Tibial nerve (tissue), 4 donors: ENCODE data around the gene GMPS.

Source experiments
- EP300 ChIP-seq, 2 donors: sonication (generic); formaldehyde crosslinking; IDR thresholded peaks; one replicate each; pipeline ENCODE4 v1.6.1; 2017; ENCODE audit warnings: antibody characterized with exemption in 2 of 2, mild to moderate bottlenecking in 1 of 2
- POLR2A ChIP-seq, 2 donors: fragments of 450-650 bp; IDR thresholded peaks; one replicate each; pipeline ENCODE4 v1.6.1; 2017; ENCODE audit warnings: antibody characterized with exemption in 2 of 2, mild to moderate bottlenecking in 2 of 2, moderate library complexity in 2 of 2
- TF ChIP-seq, protein P1 (sequence below), 5 experiments: fragments of 200-600 bp in 3 of 5; fragments of 450-650 bp in 2 of 5; sonication (generic) in 3 of 5; IDR thresholded peaks; one replicate each; pipeline ENCODE4 v1.5.1; 2016 to 2019; ENCODE audit warnings: antibody characterized with exemption in 5 of 5, mild to moderate bottlenecking in 3 of 5, moderate library complexity in 2 of 5

DNA sequence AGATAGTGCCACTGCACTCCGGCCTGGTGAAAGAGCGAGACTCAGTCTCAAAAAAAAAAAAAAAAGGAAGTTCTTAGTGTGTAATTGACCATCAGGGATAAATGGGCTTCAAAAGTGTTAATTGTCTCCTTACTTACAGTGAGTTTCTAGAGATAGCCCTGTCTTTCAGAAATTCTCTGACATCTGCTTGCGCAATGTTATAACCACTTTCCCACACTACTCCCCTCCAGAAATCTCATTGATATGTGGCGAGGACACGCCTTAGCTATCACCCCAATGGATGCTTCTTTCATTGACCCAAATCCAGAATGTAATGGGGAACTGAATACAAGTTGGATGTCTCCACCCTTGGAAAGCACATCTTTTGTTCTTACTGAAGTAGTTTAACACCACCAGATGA, 70.9 kb downstream of the GMPS start:
- TF ChIP-seq POLR2A (IDR thresholded peaks at IDR 0.05) (no peak), EP300 (IDR thresholded peaks at IDR 0.05) (no peak)
- TF ChIP-seq, protein P1, sequence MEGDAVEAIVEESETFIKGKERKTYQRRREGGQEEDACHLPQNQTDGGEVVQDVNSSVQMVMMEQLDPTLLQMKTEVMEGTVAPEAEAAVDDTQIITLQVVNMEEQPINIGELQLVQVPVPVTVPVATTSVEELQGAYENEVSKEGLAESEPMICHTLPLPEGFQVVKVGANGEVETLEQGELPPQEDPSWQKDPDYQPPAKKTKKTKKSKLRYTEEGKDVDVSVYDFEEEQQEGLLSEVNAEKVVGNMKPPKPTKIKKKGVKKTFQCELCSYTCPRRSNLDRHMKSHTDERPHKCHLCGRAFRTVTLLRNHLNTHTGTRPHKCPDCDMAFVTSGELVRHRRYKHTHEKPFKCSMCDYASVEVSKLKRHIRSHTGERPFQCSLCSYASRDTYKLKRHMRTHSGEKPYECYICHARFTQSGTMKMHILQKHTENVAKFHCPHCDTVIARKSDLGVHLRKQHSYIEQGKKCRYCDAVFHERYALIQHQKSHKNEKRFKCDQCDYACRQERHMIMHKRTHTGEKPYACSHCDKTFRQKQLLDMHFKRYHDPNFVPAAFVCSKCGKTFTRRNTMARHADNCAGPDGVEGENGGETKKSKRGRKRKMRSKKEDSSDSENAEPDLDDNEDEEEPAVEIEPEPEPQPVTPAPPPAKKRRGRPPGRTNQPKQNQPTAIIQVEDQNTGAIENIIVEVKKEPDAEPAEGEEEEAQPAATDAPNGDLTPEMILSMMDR (IDR thresholded peaks at IDR 0.05), result no peak
